GM23338 (cell line): Measurements from ENCODE around the gene SCAF4. TPM values are rescaled to one million over a fixed set of nuclear protein-coding genes. Genes with fewer than 3 reads are reported as not detected.

Experiments used
- ATAC-seq: fragments of 200-7000 bp; cut with Tn5 transposase; 3 replicates; pipeline ENCODE4 v1.9.1; 2020
- DNase-seq: peaks from one replicate; pipeline ENCODE4 v3.0.0-alpha.2; 2015; ENCODE audit warnings: low spot score
- H2AFZ ChIP-seq: fragments of 200-600 bp; sonication (generic); 2 replicates; pipeline ENCODE4 v1.8.0; 2016; ENCODE audit warnings: antibody characterized with exemption, mild to moderate bottlenecking, moderate library complexity
- H3F3A ChIP-seq: fragments of 200-600 bp; sonication (generic); replicated peaks from 2 replicates; pipeline ENCODE4 v1.8.0; 2017; ENCODE audit warnings: antibody characterized with exemption, mixed run types, low read depth
- H3K27ac ChIP-seq: fragments of 200-600 bp; sonication (generic); 2 replicates; pipeline ENCODE4 v1.6.1; 2016; ENCODE audit warnings: low read depth
- H3K27me3 ChIP-seq: fragments of 200-600 bp; sonication (generic); 2 replicates; pipeline ENCODE4 v1.8.0; 2016; ENCODE audit warnings: mild to moderate bottlenecking, mixed run types, moderate library complexity; ENCODE audit not compliant: insufficient read depth
- H3K36me3 ChIP-seq: fragments of 200-600 bp; sonication (generic); 2 replicates; pipeline ENCODE4 v1.8.0; 2016; ENCODE audit warnings: mild to moderate bottlenecking; ENCODE audit not compliant: insufficient read depth
- H3K4me1 ChIP-seq: fragments of 200-600 bp; sonication (generic); 2 replicates; pipeline ENCODE4 v1.8.0; 2016; ENCODE audit warnings: mild to moderate bottlenecking, moderate library complexity; ENCODE audit not compliant: insufficient read depth
- H3K4me2 ChIP-seq: fragments of 200-600 bp; sonication (generic); 2 replicates; pipeline ENCODE4 v1.7.1; 2017; ENCODE audit warnings: mixed run types
- H3K4me3 ChIP-seq: fragments of 200-600 bp; sonication (generic); 2 replicates; pipeline ENCODE4 v1.6.1; 2016; ENCODE audit warnings: mixed run types
- H3K79me2 ChIP-seq: fragments of 200-600 bp; sonication (generic); replicated peaks from 2 replicates; pipeline ENCODE4 v1.8.0; 2017; ENCODE audit warnings: mild to moderate bottlenecking; ENCODE audit not compliant: insufficient read depth
- H3K9me2 ChIP-seq: fragments of 200-600 bp; sonication (generic); 2 replicates; pipeline ENCODE4 v1.8.0; 2017; ENCODE audit not compliant: insufficient read depth
- H4K20me1 ChIP-seq: fragments of 200-600 bp; sonication (generic); replicated peaks from 2 replicates; pipeline ENCODE4 v1.8.0; 2017; ENCODE audit warnings: mild to moderate bottlenecking; ENCODE audit not compliant: insufficient read depth
- H3K27ac Mint-ChIP-seq: 2 replicates; pipeline ENCODE4 v1.8.0; 2020; ENCODE audit warnings: inconsistent platforms, mild to moderate bottlenecking, moderate library complexity, mixed read lengths
- H3K27me3 Mint-ChIP-seq: 3 replicates; pipeline ENCODE4 v1.8.0; 2022; ENCODE audit warnings: low read depth, mild to moderate bottlenecking, moderate library complexity, mixed read lengths, inconsistent platforms; ENCODE audit not compliant: insufficient read depth, poor library complexity
- H3K36me3 Mint-ChIP-seq: 3 replicates; pipeline ENCODE4 v1.8.0; 2021; ENCODE audit warnings: low read depth, mild to moderate bottlenecking, inconsistent platforms, moderate library complexity, mixed read lengths
- H3K4me1 Mint-ChIP-seq: 3 replicates; pipeline ENCODE4 v1.8.0; 2020; ENCODE audit warnings: mild to moderate bottlenecking, inconsistent platforms, mixed read lengths
- H3K4me3 Mint-ChIP-seq: 3 replicates; pipeline ENCODE4 v1.8.0; 2021; ENCODE audit warnings: moderate library complexity, mild to moderate bottlenecking, inconsistent platforms, mixed read lengths
- H3K9me3 Mint-ChIP-seq: 3 replicates; pipeline ENCODE4 v1.8.0; 2020; ENCODE audit warnings: moderate library complexity, mild to moderate bottlenecking, inconsistent platforms, mixed read lengths
- CREB1 ChIP-seq: fragments of 250-450 bp; sonication (Bioruptor Pico); IDR thresholded peaks from 2 replicates; pipeline ENCODE4 v1.5.0; 2020; ENCODE audit warnings: low read depth, mild to moderate bottlenecking, moderate library complexity
- EZH2 ChIP-seq: fragments of 200-600 bp; sonication (generic); IDR thresholded peaks from one replicate; pipeline ENCODE4 v1.8.0; 2017; ENCODE audit warnings: antibody characterized with exemption, mild to moderate bottlenecking, low read depth; ENCODE audit not compliant: unreplicated experiment
- JUNB ChIP-seq: IDR thresholded peaks from one replicate; pipeline ENCODE4 v1.6.1; 2016; ENCODE audit warnings: antibody characterized with exemption; ENCODE audit not compliant: unreplicated experiment
- NANOG ChIP-seq: IDR thresholded peaks from 2 replicates; pipeline ENCODE4 v1.6.1; 2016; ENCODE audit warnings: antibody characterized with exemption, borderline replicate concordance
- POLR2AphosphoS5 ChIP-seq: IDR thresholded peaks from 2 replicates; pipeline ENCODE4 v1.6.1; 2016; ENCODE audit warnings: antibody characterized with exemption, low read depth
- STAT1 ChIP-seq: IDR thresholded peaks from one replicate; pipeline ENCODE4 v1.6.1; 2016; ENCODE audit warnings: antibody characterized with exemption; ENCODE audit not compliant: unreplicated experiment
- ZNF114 ChIP-seq: fragments of 250-450 bp; sonication (Bioruptor Pico); IDR thresholded peaks from 2 replicates; pipeline ENCODE4 v1.5.0; 2020; ENCODE audit warnings: mild to moderate bottlenecking, moderate library complexity
- ZNF331 ChIP-seq: fragments of 250-450 bp; sonication (Bioruptor Pico); IDR thresholded peaks from 2 replicates; pipeline ENCODE4 v1.5.0; 2020; ENCODE audit warnings: low read depth, mild to moderate bottlenecking, moderate library complexity
- polyA plus RNA-seq: library from polyadenylated mRNA; unstranded; fragments of >200 nt; fragmentation: Nextera tagmentation; extraction: Ambion mirVana; gene quantifications from 2 replicates; pipeline ENCODE4 v1.2.1, GENCODE V29; 2016
- total RNA-seq: library from RNA; depleted of rRNA; stranded (reverse); fragments of >200 nt; shearing (Covaris generic); gene quantifications from 2 replicates; pipeline ENCODE4 v1.2.3, GENCODE V29; 2014
- TF ChIP-seq, protein P1 (sequence below), 2 experiments: fragments of 200-600 bp in 1 of 2; sonication (generic) in 1 of 2; conservative IDR thresholded peaks; 2 replicates each; pipeline versions ENCODE4 v1.5.1 to v1.6.1; 2016 to 2017; ENCODE audit warnings: antibody characterized with exemption in 2 of 2, low read depth in 2 of 2, mild to moderate bottlenecking in 2 of 2, moderate library complexity in 1 of 2
- TF ChIP-seq, protein P2 (sequence below): IDR thresholded peaks from one replicate; pipeline ENCODE4 v1.6.1; 2018; ENCODE audit warnings: antibody characterized with exemption; ENCODE audit not compliant: unreplicated experiment
- TF ChIP-seq, protein P3 (sequence below): fragments of 250-450 bp; sonication (Bioruptor Pico); IDR thresholded peaks from 2 replicates; pipeline ENCODE4 v1.5.0; 2020; ENCODE audit warnings: mild to moderate bottlenecking, moderate library complexity

SCAF4 gene
- total and polyA plus RNA-seq, 2 experiments from 2014 or later: 29.7 to 45.8 TPM

GRCh38 chr21:31752352-31752751, 20.4 kb upstream of the SCAF4 start:
- Mint-ChIP-seq H3K27ac (no peak overlapping the region), H3K4me1 (peaks cover 16% of the 10 kb centered on the region), H3K4me3 (no peak overlapping the region), H3K9me3 (no peaks in the 10 kb centered on the region), H3K36me3 (no peaks in the 10 kb centered on the region), H3K27me3 (peaks cover 5% of the 10 kb centered on the region)
- H3K36me3 ChIP-seq: no peaks in the 10 kb centered on the region
- no peak overlapping the region for H3K4me3 ChIP-seq
- peaks cover 15% of the 10 kb centered on the region; the same call in 1 of the 2 replicates for H3K9me2 ChIP-seq
- no peaks in the 10 kb centered on the region for H4K20me1 ChIP-seq
- peaks cover 13% of the 10 kb centered on the region for H3K4me1 ChIP-seq
- no peak overlapping the region for H3K4me2 ChIP-seq
- TF ChIP-seq ZNF114 (CRISPR knock-in tag) (no peak), JUNB (no peak), EZH2 (no peak), STAT1 (no peak), POLR2AphosphoS5 (no peak), ZNF331 (CRISPR knock-in tag) (no peak), CREB1 (CRISPR knock-in tag) (no peak)
- TF ChIP-seq, protein P1, sequence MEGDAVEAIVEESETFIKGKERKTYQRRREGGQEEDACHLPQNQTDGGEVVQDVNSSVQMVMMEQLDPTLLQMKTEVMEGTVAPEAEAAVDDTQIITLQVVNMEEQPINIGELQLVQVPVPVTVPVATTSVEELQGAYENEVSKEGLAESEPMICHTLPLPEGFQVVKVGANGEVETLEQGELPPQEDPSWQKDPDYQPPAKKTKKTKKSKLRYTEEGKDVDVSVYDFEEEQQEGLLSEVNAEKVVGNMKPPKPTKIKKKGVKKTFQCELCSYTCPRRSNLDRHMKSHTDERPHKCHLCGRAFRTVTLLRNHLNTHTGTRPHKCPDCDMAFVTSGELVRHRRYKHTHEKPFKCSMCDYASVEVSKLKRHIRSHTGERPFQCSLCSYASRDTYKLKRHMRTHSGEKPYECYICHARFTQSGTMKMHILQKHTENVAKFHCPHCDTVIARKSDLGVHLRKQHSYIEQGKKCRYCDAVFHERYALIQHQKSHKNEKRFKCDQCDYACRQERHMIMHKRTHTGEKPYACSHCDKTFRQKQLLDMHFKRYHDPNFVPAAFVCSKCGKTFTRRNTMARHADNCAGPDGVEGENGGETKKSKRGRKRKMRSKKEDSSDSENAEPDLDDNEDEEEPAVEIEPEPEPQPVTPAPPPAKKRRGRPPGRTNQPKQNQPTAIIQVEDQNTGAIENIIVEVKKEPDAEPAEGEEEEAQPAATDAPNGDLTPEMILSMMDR (conservative IDR thresholded peaks at IDR 0.05; ENCODE audit: low read depth in 2 of 2): no peak
- no peak for DNase-seq
- H3K27ac ChIP-seq: no peak overlapping the region
- no peak overlapping the region for H2AFZ ChIP-seq
- no peaks in the 10 kb centered on the region for H3K79me2 ChIP-seq
- no peaks in the 10 kb centered on the region for H3F3A ChIP-seq
- H3K27me3 ChIP-seq: no peaks in the 10 kb centered on the region
- no peak for ATAC-seq

DNA sequence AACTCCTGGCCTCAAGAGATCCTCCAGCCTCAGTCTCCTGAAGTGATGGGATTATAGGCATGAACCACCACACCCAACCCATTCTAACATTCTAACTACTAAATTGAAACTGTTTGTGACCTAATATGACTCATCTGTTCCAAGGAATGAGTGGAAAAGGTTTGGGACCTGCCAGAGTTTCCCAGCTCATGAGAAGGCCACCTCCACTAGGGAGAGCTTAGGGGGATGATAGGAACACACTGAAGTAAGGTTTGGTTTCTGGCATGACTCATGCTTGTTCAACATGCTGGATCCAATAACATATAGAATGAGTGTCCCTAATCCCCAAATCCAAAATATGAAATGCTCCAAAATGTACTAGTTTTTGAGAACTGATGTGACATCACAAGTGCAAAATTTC, 18.9 kb upstream of the SCAF4 start:
- no peak overlapping the region for H2AFZ ChIP-seq
- H3K27me3 ChIP-seq: no peaks in the 10 kb centered on the region
- H3K4me3 ChIP-seq: no peak overlapping the region
- no peaks in the 10 kb centered on the region for H3K79me2 ChIP-seq
- H3K27ac ChIP-seq: no peak overlapping the region
- H4K20me1 ChIP-seq: no peaks in the 10 kb centered on the region
- peaks cover 13% of the 10 kb centered on the region for H3K4me1 ChIP-seq
- Mint-ChIP-seq H3K27ac (no peak overlapping the region), H3K36me3 (peaks cover 7% of the 10 kb centered on the region), H3K27me3 (peaks cover 8% of the 10 kb centered on the region), H3K4me1 (peaks cover 16% of the 10 kb centered on the region), H3K9me3 (peaks cover 8% of the 10 kb centered on the region), H3K4me3 (no peak overlapping the region)
- H3K36me3 ChIP-seq: peaks cover 4% of the 10 kb centered on the region; the same call in 1 of the 2 replicates
- peaks cover 15% of the 10 kb centered on the region; the same call in 1 of the 2 replicates for H3K9me2 ChIP-seq
- no peak overlapping the region for H3K4me2 ChIP-seq
- DNase-seq (no peak), ATAC-seq (no peak)
- H3F3A ChIP-seq: no peaks in the 10 kb centered on the region
- TF ChIP-seq STAT1 (no peak), CREB1 (CRISPR knock-in tag) (no peak), ZNF114 (CRISPR knock-in tag) (no peak), ZNF331 (CRISPR knock-in tag) (no peak), NANOG (no peak), EZH2 (no peak)
- TF ChIP-seq, protein P2, sequence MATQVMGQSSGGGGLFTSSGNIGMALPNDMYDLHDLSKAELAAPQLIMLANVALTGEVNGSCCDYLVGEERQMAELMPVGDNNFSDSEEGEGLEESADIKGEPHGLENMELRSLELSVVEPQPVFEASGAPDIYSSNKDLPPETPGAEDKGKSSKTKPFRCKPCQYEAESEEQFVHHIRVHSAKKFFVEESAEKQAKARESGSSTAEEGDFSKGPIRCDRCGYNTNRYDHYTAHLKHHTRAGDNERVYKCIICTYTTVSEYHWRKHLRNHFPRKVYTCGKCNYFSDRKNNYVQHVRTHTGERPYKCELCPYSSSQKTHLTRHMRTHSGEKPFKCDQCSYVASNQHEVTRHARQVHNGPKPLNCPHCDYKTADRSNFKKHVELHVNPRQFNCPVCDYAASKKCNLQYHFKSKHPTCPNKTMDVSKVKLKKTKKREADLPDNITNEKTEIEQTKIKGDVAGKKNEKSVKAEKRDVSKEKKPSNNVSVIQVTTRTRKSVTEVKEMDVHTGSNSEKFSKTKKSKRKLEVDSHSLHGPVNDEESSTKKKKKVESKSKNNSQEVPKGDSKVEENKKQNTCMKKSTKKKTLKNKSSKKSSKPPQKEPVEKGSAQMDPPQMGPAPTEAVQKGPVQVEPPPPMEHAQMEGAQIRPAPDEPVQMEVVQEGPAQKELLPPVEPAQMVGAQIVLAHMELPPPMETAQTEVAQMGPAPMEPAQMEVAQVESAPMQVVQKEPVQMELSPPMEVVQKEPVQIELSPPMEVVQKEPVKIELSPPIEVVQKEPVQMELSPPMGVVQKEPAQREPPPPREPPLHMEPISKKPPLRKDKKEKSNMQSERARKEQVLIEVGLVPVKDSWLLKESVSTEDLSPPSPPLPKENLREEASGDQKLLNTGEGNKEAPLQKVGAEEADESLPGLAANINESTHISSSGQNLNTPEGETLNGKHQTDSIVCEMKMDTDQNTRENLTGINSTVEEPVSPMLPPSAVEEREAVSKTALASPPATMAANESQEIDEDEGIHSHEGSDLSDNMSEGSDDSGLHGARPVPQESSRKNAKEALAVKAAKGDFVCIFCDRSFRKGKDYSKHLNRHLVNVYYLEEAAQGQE: no peak
- TF ChIP-seq, protein P3, sequence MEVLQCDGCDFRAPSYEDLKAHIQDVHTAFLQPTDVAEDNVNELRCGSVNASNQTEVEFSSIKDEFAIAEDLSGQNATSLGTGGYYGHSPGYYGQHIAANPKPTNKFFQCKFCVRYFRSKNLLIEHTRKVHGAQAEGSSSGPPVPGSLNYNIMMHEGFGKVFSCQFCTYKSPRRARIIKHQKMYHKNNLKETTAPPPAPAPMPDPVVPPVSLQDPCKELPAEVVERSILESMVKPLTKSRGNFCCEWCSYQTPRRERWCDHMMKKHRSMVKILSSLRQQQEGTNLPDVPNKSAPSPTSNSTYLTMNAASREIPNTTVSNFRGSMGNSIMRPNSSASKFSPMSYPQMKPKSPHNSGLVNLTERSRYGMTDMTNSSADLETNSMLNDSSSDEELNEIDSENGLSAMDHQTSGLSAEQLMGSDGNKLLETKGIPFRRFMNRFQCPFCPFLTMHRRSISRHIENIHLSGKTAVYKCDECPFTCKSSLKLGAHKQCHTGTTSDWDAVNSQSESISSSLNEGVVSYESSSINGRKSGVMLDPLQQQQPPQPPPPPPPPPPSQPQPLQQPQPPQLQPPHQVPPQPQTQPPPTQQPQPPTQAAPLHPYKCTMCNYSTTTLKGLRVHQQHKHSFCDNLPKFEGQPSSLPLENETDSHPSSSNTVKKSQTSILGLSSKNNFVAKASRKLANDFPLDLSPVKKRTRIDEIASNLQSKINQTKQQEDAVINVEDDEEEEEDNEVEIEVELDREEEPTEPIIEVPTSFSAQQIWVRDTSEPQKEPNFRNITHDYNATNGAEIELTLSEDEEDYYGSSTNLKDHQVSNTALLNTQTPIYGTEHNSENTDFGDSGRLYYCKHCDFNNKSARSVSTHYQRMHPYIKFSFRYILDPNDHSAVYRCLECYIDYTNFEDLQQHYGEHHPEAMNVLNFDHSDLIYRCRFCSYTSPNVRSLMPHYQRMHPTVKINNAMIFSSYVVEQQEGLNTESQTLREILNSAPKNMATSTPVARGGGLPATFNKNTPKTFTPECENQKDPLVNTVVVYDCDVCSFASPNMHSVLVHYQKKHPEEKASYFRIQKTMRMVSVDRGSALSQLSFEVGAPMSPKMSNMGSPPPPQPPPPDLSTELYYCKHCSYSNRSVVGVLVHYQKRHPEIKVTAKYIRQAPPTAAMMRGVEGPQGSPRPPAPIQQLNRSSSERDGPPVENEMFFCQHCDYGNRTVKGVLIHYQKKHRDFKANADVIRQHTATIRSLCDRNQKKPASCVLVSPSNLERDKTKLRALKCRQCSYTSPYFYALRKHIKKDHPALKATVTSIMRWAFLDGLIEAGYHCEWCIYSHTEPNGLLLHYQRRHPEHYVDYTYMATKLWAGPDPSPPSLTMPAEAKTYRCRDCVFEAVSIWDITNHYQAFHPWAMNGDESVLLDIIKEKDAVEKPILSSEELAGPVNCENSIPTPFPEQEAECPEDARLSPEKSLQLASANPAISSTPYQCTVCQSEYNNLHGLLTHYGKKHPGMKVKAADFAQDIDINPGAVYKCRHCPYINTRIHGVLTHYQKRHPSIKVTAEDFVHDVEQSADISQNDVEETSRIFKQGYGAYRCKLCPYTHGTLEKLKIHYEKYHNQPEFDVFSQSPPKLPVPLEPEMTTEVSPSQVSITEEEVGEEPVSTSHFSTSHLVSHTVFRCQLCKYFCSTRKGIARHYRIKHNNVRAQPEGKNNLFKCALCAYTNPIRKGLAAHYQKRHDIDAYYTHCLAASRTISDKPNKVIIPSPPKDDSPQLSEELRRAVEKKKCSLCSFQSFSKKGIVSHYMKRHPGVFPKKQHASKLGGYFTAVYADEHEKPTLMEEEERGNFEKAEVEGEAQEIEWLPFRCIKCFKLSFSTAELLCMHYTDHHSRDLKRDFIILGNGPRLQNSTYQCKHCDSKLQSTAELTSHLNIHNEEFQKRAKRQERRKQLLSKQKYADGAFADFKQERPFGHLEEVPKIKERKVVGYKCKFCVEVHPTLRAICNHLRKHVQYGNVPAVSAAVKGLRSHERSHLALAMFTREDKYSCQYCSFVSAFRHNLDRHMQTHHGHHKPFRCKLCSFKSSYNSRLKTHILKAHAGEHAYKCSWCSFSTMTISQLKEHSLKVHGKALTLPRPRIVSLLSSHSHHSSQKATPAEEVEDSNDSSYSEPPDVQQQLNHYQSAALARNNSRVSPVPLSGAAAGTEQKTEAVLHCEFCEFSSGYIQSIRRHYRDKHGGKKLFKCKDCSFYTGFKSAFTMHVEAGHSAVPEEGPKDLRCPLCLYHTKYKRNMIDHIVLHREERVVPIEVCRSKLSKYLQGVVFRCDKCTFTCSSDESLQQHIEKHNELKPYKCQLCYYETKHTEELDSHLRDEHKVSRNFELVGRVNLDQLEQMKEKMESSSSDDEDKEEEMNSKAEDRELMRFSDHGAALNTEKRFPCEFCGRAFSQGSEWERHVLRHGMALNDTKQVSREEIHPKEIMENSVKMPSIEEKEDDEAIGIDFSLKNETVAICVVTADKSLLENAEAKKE (CRISPR knock-in tag): no peak
